BLaER1 (cell line): ENCODE data around the gene KLF16.

ENCODE experiments used
- H3K27ac ChIP-seq: shearing (Covaris generic); formaldehyde crosslinking; 2 replicates; pipeline ENCODE4 v1.8.1; 2022
- H3K27me3 ChIP-seq: shearing (Covaris generic); formaldehyde crosslinking; 2 replicates; pipeline ENCODE4 v1.8.1; 2022
- H3K36me3 ChIP-seq: shearing (Covaris generic); formaldehyde crosslinking; 2 replicates; pipeline ENCODE4 v1.8.1; 2022
- H3K4me1 ChIP-seq: shearing (Covaris generic); formaldehyde crosslinking; 2 replicates; pipeline ENCODE4 v1.8.1; 2022
- H3K4me2 ChIP-seq: shearing (Covaris generic); formaldehyde crosslinking; 2 replicates; pipeline ENCODE4 v1.8.1; 2022
- H3K4me3 ChIP-seq: shearing (Covaris generic); formaldehyde crosslinking; 2 replicates; pipeline ENCODE4 v1.8.1; 2022
- H3K9ac ChIP-seq: shearing (Covaris generic); formaldehyde crosslinking; 2 replicates; pipeline ENCODE4 v1.8.1; 2022
- H3K9me3 ChIP-seq: shearing (Covaris generic); formaldehyde crosslinking; 2 replicates; pipeline ENCODE4 v1.8.1; 2022
- H4K20me1 ChIP-seq: shearing (Covaris generic); formaldehyde crosslinking; 2 replicates; pipeline ENCODE4 v1.8.1; 2022
- Cebpa-rat ChIP-seq: shearing (Covaris generic); IDR thresholded peaks from 2 replicates; pipeline ENCODE4 v1.8.1; 2022

The KLF16 gene

DNA sequence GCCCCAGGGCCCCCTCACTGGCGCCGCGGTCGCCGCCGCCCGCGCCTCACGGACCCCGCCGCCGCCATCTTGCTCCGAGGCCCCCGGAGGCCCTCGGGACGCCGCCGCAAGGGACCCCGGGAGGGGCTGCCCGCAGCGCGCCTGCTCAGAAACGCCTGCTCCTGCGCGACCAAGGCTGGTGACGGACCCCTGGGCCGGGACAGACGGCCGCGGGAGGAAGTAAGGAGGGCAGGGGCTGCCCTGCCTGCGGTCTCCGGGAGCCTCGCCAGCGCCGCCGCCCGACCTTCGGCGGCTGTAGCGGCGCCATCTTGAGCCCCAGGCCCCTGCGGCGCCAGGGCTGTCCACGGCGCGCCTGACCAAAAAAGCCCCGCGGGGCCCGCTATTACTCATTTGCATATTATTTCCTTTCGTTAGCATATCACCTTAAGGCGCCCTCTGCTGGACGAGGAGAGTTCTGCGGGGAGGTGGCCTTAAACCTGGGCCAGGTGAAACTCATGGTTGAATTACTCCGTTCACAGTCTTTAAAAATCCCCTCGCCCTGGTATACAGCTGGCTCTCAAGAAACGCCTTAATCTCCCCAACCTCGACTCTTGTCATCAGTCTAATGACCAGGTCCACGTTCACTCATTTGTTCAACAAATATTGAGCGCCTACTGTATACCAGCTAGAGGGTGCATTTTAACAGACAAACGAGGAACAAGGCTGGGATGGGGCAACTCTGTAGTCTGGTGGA, 14.8 kb downstream of the KLF16 start, which contains the start of gene REXO1:
Gene REXO1 (minus strand): TSS at position 85 of the 733 bp plus-strand sequence. CDS start 125 bp downstream, outside the sequence.
- Histone ChIP-seq H3K9me3 (no peaks in the 10 kb centered on the region), H3K4me1 (peaks cover 87% of the 10 kb centered on the region), H3K27ac (peak within 1 kb of the TSS; percentile 100), H3K4me2 (peak within 1 kb of the TSS; percentile 100), H3K36me3 (peaks cover 31% of the 10 kb centered on the region), H3K27me3 (no peaks in the 10 kb centered on the region), H4K20me1 (peaks cover 74% of the 10 kb centered on the region), H3K4me3 (peak within 1 kb of the TSS; percentile 99), H3K9ac (peak within 1 kb of the TSS; percentile 99)
- no peak for TF ChIP-seq Cebpa-rat

DNA sequence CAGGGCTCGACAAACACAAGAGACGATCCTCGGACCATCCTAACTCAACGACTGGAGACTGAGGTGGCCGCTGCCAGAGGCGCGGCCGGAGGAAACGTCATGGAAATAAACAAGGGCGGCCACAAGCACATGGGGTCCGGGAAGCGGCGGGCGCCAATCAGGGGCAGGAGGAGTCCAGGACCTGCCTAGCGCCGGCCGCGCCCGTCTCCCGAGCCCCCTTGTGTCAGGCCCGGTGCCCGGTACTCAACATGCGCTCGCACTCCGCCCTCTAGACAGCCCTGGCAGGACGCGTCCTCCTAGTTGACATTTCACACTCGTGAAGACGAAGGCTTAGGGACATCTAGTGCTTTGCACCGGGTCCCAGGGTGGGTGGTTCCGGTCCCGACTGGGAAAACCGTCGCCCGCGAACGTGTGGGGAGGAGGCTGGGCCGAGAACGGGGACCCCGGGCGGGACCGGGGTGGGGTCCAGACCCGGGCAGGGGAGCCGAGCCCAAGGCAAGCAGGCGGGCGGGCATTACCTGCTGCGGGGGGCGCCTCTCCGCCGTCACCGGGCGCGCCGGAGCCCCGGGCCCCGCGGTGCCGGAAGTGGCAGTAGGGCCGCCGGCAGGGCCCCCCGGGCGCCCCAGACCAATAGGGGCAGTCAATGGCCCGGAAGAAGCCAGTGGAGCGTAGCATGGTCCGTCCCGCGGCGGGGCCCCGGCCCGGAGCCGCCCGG, 15.5 kb downstream of the KLF16 start:
- peak overlapping the region; percentile 100 for H3K4me2 ChIP-seq
- peaks cover 87% of the 10 kb centered on the region for H3K4me1 ChIP-seq
- TF ChIP-seq Cebpa-rat, result no peak
- H3K36me3 ChIP-seq, result peaks cover 31% of the 10 kb centered on the region
- H3K9ac ChIP-seq, result peak overlapping the region; percentile 99
- H3K9me3 ChIP-seq, result no peaks in the 10 kb centered on the region
- H4K20me1 ChIP-seq, result peaks cover 79% of the 10 kb centered on the region
- peak overlapping the region; percentile 99 for H3K4me3 ChIP-seq
- H3K27me3 ChIP-seq, result no peaks in the 10 kb centered on the region
- peak overlapping the region; percentile 100 for H3K27ac ChIP-seq

DNA sequence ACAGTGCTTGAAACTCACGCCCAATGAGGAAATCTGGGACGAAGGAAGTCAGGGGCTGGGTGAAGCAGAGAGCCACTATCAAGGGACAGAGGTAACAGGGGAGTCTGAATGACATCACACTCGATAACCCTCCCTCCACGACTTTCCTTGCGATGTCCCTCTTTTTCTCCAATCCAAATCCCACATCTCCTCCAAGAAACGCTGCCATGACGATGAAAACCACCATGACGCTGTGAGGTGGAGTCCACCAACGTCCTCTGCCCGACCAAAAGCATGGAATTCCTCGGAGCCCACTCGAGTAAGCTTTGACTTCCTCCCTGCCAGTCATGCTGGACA, 16.1 kb downstream of the KLF16 start:
- Histone ChIP-seq H3K9ac (peak overlapping the region; percentile 99), H3K27ac (peak overlapping the region; percentile 100), H3K4me3 (peak overlapping the region; percentile 99), H3K36me3 (peaks cover 31% of the 10 kb centered on the region), H3K4me1 (peaks cover 87% of the 10 kb centered on the region), H3K9me3 (no peaks in the 10 kb centered on the region), H3K27me3 (no peaks in the 10 kb centered on the region), H3K4me2 (peak overlapping the region; percentile 100), H4K20me1 (peaks cover 79% of the 10 kb centered on the region)
- no peak for TF ChIP-seq Cebpa-rat

- peak overlapping the region; percentile 100 for H3K4me2 ChIP-seq
- H3K9me3 ChIP-seq, result no peaks in the 10 kb centered on the region
- peak overlapping the region; percentile 99 for H3K9ac ChIP-seq
- TF ChIP-seq Cebpa-rat, result no peak
- H3K27me3 ChIP-seq, result no peaks in the 10 kb centered on the region
- peak overlapping the region; percentile 100; the same call in 1 of the 2 replicates for H3K27ac ChIP-seq
- peaks cover 81% of the 10 kb centered on the region for H4K20me1 ChIP-seq
- peak overlapping the region; percentile 99 for H3K4me3 ChIP-seq
- H3K4me1 ChIP-seq, result peaks cover 87% of the 10 kb centered on the region
- peaks cover 31% of the 10 kb centered on the region for H3K36me3 ChIP-seq
Observed at GRCh38 chr19:1846517-1847204, 16.7 kb downstream of the KLF16 start.

GRCh38 chr19:1845642-1846041, 17.7 kb downstream of the KLF16 start:
- Histone ChIP-seq H3K27ac (peak overlapping the region; percentile 100; the same call in 1 of the 2 replicates), H3K4me1 (peaks cover 87% of the 10 kb centered on the region), H3K9ac (peak overlapping the region; percentile 99; the same call in 1 of the 2 replicates), H3K36me3 (peaks cover 28% of the 10 kb centered on the region), H3K4me2 (peak overlapping the region; percentile 100), H3K4me3 (0 out of 2 replicates have a peak overlapping the region, but pooled peaks have one; percentile 99), H3K9me3 (no peaks in the 10 kb centered on the region), H3K27me3 (no peaks in the 10 kb centered on the region), H4K20me1 (peaks cover 81% of the 10 kb centered on the region)
- TF ChIP-seq Cebpa-rat, result no peak

- no peak for TF ChIP-seq Cebpa-rat
- Histone ChIP-seq H3K4me3 (peak overlapping the region; percentile 72; the same call in 1 of the 2 replicates), H3K27me3 (no peaks in the 10 kb centered on the region), H3K4me2 (peak overlapping the region; percentile 100), H3K9ac (0 out of 2 replicates have a peak overlapping the region, but pooled peaks have one; percentile 99), H3K4me1 (peaks cover 87% of the 10 kb centered on the region), H3K9me3 (no peaks in the 10 kb centered on the region), H3K36me3 (peaks cover 27% of the 10 kb centered on the region), H4K20me1 (peaks cover 81% of the 10 kb centered on the region), H3K27ac (peak overlapping the region; percentile 94; the same call in 1 of the 2 replicates)
Observed at GRCh38 chr19:1845125-1845515, 18.3 kb downstream of the KLF16 start.

- H3K4me1 ChIP-seq, result peaks cover 87% of the 10 kb centered on the region
- peaks cover 86% of the 10 kb centered on the region for H4K20me1 ChIP-seq
- peak overlapping the region; percentile 72; the same call in 1 of the 2 replicates for H3K4me3 ChIP-seq
- H3K9me3 ChIP-seq, result no peaks in the 10 kb centered on the region
- peak overlapping the region; percentile 94 for H3K27ac ChIP-seq
- no peaks in the 10 kb centered on the region for H3K27me3 ChIP-seq
- H3K9ac ChIP-seq, result peak overlapping the region; percentile 99; the same call in 1 of the 2 replicates
- peak overlapping the region; percentile 100 for H3K4me2 ChIP-seq
- TF ChIP-seq Cebpa-rat, result no peak
- peaks cover 32% of the 10 kb centered on the region for H3K36me3 ChIP-seq
Observed at GRCh38 chr19:1844513-1845124, 18.8 kb downstream of the KLF16 start.

DNA sequence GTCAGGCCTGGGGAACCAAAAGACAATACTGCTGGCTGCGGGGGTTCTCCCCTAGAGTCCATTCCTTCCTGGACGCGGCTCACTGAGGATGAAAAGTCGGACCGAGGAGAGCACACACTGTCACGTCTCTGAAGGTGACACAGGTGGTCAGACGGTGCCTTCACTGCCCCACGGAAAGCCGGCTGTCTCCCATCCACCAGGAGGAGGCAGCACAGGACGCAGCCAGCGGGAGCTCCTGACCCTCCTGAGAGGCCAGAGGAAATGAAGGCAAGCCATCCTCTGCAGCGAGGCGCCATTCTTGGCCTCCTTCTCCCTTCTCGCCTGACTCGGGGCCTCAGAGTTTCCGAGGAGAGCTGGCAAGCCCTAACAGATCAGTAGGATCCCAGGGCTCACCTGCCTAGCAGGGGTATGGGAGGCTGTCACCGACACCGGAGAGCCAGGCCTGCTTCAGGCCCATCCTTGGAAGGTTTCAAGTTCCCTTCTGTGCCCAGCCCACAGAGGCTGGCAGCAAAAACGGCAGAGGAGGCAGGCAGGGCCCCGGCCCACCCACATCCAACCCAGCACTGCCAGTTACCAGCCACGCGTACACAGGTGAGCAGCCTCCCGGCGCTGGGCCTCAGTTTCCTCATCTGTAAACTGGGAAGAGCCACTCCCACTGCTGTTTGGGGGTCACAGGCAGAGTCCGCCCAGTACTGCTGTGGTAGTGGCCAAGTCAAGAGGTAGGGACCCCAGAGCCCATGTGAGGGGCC, 19.6 kb downstream of the KLF16 start:
- Histone ChIP-seq H3K9ac (peak overlapping the region; percentile 92), H3K4me1 (peaks cover 87% of the 10 kb centered on the region), H3K36me3 (peaks cover 40% of the 10 kb centered on the region), H3K27me3 (no peaks in the 10 kb centered on the region), H3K9me3 (no peaks in the 10 kb centered on the region), H3K4me2 (peak overlapping the region; percentile 100), H3K27ac (peak overlapping the region; percentile 94), H3K4me3 (peak overlapping the region; percentile 72), H4K20me1 (peaks cover 94% of the 10 kb centered on the region)
- TF ChIP-seq Cebpa-rat, result no peak
